Adrenal gland (tissue), 12 donors: Measurements from ENCODE around the gene DOK3. TPM values are rescaled to one million over a fixed set of nuclear protein-coding genes. Genes with fewer than 3 reads are reported as not detected.
"Not testable (repeated sequence)": the region's sequence is repeated elsewhere in the genome, so short reads cannot be mapped to it uniquely, and the experiment has no call there.

ENCODE experiments used
- DNase-seq, 7 donors: peaks; one replicate each; pipeline ENCODE4 v3.0.0-alpha.2; 2019 to 2020
- H3K27ac ChIP-seq, 5 donors: fragments of 200-600 bp; sonication (generic) in 4 of 5; 1 replicate in 3 of 5; 2 replicates in 2 of 5; pipeline versions ENCODE4 v1.5.1 to v1.8.0; 2016 to 2020; ENCODE audit warnings: mild to moderate bottlenecking in 1 of 5
- H3K27me3 ChIP-seq: fragments of 200-600 bp; 2 replicates; pipeline ENCODE4 v1.8.0; 2021
- H3K36me3 ChIP-seq, 2 donors: fragments of 200-600 bp; replicated peaks in 1 of 2; 1 replicate in 1 of 2; 2 replicates in 1 of 2; pipeline versions ENCODE4 v1.5.1 to v1.8.0; 2018 to 2022
- H3K4me1 ChIP-seq, 2 donors: fragments of 200-600 bp; replicated peaks in 1 of 2; 1 replicate in 1 of 2; 2 replicates in 1 of 2; pipeline versions ENCODE4 v1.5.1 to v1.8.0; 2018 to 2021
- H3K4me3 ChIP-seq, 4 donors: fragments of 200-600 bp; sonication (generic) in 3 of 4; one replicate each; pipeline ENCODE4 v1.5.1; 2016 to 2018
- H3K9me3 ChIP-seq, 3 donors: fragments of 200-600 bp; sonication (generic) in 1 of 3; replicated peaks in 1 of 3; 1 replicate in 2 of 3; 2 replicates in 1 of 3; pipeline versions ENCODE4 v1.5.1 to v1.8.0; 2016 to 2021
- CTCF ChIP-seq, 6 experiments: fragments of 450-650 bp in 4 of 6; fragments of 200-600 bp in 2 of 6; sonication (generic) in 1 of 6; IDR thresholded peaks; 1 replicate in 5 of 6; 2 replicates in 1 of 6; pipeline versions ENCODE4 v1.5.1 to v1.8.0; 2016 to 2021; ENCODE audit warnings: antibody characterized with exemption in 6 of 6, mild to moderate bottlenecking in 2 of 6, moderate library complexity in 1 of 6
- POLR2A ChIP-seq, 2 donors: fragments of 450-650 bp; IDR thresholded peaks; one replicate each; pipeline ENCODE4 v1.6.1; 2017; ENCODE audit warnings: antibody characterized with exemption in 2 of 2, mild to moderate bottlenecking in 2 of 2, moderate library complexity in 1 of 2
- WGBS, 4 donors: extraction: QIAGEN DNeasy Blood & Tissue Kit in 2 of 4; methylation state at CpG; one replicate each; pipeline versions ENCODE4 v1.1.5 to v1.1.7; 2013 to 2017; 5-methylcytosine and 5-hydroxymethylcytosine counted together
- intact Hi-C, 2 donors: fragments of 100-400 bp; cut with DNase I; formaldehyde crosslinking; loops; one replicate each; pipeline versions ENCODE4 v1.14.1 to v1.15.0; 2022 to 2023
- polyA plus RNA-seq, 3 donors: library from polyadenylated mRNA; stranded (reverse); fragments of 200-250 nt in 2 of 3; fragments of 350-450 nt in 1 of 3; fragmentation: Illumina TruSeq in 1 of 3; extraction: RNeasy Lipid Tissue Mini Kit (QIAGEN cat#74804) in 1 of 3; gene quantifications; one replicate each; pipeline ENCODE4 v1.2.3, GENCODE V29; 2013 to 2014
- total RNA-seq, 9 donors: library from RNA; depleted of rRNA in 4 of 9; stranded (reverse); fragments of >200 nt in 4 of 9; fragments of 120-200 nt in 1 of 9; fragmentation: NEBNext Ultra II Directional in 1 of 9; extraction: Animal tissue kit (Norgen Biotek cat#: 25700) in 1 of 9; gene quantifications; one replicate each; pipeline versions ENCODE4 v1.1.0 to v1.2.4, GENCODE V29; 2013 to 2023
- donor health status: healthy with polysubstance abuse.
- donor health status: Bipolar disorder and iron deficiency.
- donor health status: DM: yes; HTN: yes; CAD: no.
- donor health status: DM: no; HTN: no; CAD: no.
- donor health status: DM: no; HTN: no; CAD: no.
- donor health status: DM: yes; HTN: yes; CAD: no.

Gene DOK3
- total and polyA plus RNA-seq, 12 donors = 1.5 to 49.1 (median 11.3) TPM

- Histone ChIP-seq H3K36me3 (peaks cover 0 to 36% of the 10 kb centered on the region in 2 donors), H3K4me1 (no peaks in the 10 kb centered on the region), H3K4me3 (no peak overlapping the region), H3K27ac (no peak overlapping the region), H3K27me3 (no peaks in the 10 kb centered on the region), H3K9me3 (no peaks in the 10 kb centered on the region)
- DNase-seq = no peak
- no peak for TF ChIP-seq CTCF (IDR thresholded peaks at IDR 0.05)
- TF ChIP-seq POLR2A (IDR thresholded peaks at IDR 0.05) = no peak
- intact Hi-C loops = no loop called here
- WGBS, 4 donors = 86 to 94% (median 92%) methylated on average over 8 of the region's 8 CpGs
These were observed 22.5 kb downstream of the DOK3 start for GRCh38 chr5:177487144-177487543.

GRCh38 chr5:177486256-177486655, 23.4 kb downstream of the DOK3 start:
- 85 to 96% (median 93%) methylated on average over 3 of the region's 3 CpGs for WGBS, 4 donors
- Histone ChIP-seq H3K27me3 (no peaks in the 10 kb centered on the region), H3K4me3 (no peak overlapping the region), H3K36me3 (peaks cover 0 to 27% of the 10 kb centered on the region in 2 donors), H3K9me3 (no peaks in the 10 kb centered on the region), H3K4me1 (no peaks in the 10 kb centered on the region), H3K27ac (no peak overlapping the region)
- TF ChIP-seq CTCF (IDR thresholded peaks at IDR 0.05) (no peak), POLR2A (IDR thresholded peaks at IDR 0.05) (no peak)
- no peak for DNase-seq
- intact Hi-C loops = no loop called here

- DNase-seq, intact Hi-C loops, H3K4me1 ChIP-seq, H3K27ac ChIP-seq, H3K9me3 ChIP-seq, H3K4me3 ChIP-seq, H3K27me3 ChIP-seq: not testable (repeated sequence)
- WGBS, 4 donors = 92 to 100% (median 97%) methylated on average over 1 to 3 of the region's 3 CpGs
- H3K36me3 ChIP-seq = peaks cover 0 to 27% of the 10 kb centered on the region in 2 donors
These were observed 23.9 kb downstream of the DOK3 start for GRCh38 chr5:177485753-177486152.

- intact Hi-C loops = no loop called here
- H3K9me3 ChIP-seq = no peaks in the 10 kb centered on the region
- H3K27ac ChIP-seq = no peak overlapping the region
- H3K27me3 ChIP-seq = no peaks in the 10 kb centered on the region
- H3K4me1 ChIP-seq = peaks cover 0 to 3% of the 10 kb centered on the region in 2 donors
- no peak for TF ChIP-seq POLR2A (IDR thresholded peaks at IDR 0.05)
- TF ChIP-seq CTCF (IDR thresholded peaks at IDR 0.05) = no peak
- H3K36me3 ChIP-seq = peaks cover 0 to 23% of the 10 kb centered on the region in 2 donors
- DNase-seq = no peak
- WGBS, 4 donors = 74 to 78% (median 78%) methylated on average over 11 to 13 of the region's 13 CpGs
- no peak overlapping the region for H3K4me3 ChIP-seq
These were observed 24.6 kb downstream of the DOK3 start for GRCh38 chr5:177484902-177485549.
